HG03175 (cell line): ENCODE data around the gene GLA.
A peak's percentile ranks its signal among the peaks of the same experiment; 100 is the strongest.

ENCODE experiments used
- ATAC-seq: cut with Tn5 transposase; IDR thresholded peaks from one replicate; pipeline ENCODE4 v1.9.1; 2021; ENCODE audit warnings: mild to moderate bottlenecking, moderate library complexity; ENCODE audit not compliant: unreplicated experiment

Gene GLA

DNA sequence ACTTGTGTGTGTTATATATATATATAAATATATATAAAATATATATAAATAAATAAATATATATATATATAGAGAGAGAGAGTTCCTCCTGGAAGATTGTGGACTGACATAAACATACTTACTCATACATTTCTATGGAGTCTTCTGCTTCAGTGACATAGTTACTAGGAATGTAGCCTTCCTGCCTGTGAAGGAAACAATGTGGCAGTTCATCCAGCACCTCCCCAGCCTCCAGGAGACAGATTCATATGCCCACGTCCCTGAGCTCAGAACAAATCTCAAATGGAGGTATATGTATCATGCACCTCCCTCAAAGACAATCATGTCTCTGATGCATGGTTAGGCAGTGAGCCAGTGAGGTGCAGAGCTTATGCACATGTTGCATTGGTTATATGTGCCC, 47.8 kb downstream of the GLA start:
- no peak for ATAC-seq

DNA sequence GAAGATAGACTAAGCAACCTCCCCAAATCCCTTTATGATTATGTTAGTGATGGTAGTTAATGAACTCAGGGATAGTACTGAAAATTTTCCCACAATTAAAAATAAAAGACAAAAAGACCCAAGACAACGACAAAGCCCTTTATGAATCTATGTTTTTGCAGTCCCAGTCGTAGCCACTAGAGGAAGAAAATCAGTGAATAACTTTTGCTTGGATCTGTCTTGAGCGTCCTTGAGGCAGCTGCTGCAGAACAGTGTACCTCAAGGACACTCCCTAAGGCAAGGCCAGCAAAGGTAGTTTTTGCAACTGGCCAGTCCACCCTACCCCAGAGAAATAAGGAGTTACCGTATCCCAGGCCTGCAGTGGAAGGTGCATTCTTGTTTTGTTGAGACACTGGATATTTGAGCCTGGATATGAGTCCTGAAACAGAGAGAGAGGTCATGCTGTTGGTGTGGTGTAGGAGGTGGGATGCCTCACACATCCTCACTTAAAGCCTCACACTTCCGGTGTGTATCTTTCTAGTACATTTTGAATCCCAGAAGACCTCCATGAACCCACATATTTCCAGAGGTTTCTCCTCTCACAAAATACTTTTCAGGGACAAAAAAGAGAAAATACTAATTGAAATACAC, 50.4 kb downstream of the GLA start:
- no peak for ATAC-seq

DNA sequence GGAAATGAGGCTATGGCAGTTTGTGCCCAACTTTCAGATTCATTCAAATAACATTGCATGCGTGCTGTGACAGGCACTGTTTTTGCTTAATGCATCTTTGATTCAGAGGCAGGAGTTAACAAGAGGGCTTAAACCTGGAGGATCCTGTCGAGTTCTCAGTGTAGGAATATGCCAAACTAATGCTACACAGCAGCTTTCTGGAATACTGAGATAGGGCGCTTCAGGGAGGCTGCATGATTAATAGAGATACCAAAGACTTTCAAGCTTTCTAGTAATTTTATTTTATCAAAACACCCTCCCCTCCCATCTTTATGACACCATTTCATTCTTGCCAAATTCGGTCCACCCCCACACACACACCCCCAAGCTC, 58.5 kb downstream of the GLA start:
- no peak for ATAC-seq

DNA sequence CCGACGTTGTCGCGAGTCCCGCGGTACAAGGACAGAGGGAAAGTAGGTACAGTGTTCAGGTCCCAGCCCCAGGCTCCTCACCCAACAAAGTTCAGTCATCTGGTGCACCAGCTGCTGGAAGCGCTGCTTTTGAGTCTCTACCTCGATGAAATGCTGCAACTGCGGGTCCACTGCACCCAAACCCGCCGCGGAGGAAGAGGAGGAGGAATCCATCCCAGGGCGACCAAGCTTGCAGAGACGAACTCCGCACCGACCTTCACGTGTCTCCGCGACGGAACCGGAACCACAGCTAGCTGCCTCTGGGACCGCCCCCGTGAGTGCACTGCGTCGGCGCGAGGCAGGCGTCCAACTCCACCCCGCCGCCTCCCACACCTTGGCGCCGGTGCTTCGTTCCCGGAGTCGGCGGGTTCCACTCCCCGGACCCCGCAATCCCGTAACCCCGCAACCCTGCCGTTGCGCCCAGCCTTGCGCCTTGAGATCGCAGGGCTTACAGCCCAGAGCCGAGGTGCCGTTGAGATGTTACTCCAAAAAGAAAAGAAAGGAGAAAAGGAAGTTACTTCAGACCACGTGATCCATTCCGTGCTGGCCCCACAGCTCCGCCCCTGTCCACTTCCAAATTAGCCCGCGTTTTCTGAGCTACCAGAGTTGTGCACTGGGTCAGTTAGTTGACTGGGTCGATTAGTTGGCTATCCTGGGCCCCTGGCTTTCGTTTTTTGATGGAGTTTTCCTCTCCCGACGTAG, 59.1 kb downstream of the GLA start, which contains the start of gene TIMM8A:
Gene TIMM8A (minus strand): TSS at position 291 of the 741 bp plus-strand sequence. CDS start 78 bp downstream, at position 213.
- peak; percentile 99 for ATAC-seq

DNA sequence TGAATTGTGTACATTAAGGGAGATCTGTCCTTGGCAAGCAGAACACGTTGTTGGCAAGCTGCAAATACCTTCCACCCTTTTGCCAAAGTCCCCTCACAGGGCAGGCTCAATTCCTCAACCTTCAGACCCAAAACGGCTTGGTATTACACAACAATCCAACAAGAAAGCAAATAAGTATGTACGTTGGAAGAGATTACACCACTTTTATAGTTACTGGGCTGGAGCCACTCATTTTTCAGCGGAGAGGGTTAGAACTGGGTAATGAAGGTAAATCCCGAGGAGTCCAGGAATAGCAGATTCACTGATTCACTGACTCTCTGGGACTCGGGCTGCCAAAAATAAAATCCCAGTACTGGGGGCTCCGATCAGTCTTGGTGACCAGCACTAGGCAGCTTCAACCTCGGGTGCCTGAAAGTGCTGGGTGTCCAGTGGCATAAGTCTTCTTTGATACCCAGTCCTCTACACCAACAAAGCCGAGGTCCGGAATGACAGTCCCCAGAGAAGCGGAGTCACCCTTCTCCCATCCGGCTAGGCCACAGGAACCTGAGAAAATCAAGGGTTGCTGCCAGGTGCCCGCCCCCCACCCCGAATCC, 59.8 kb downstream of the GLA start:
- peak; percentile 12 for ATAC-seq
